GM18498 (cell line): Measurements from ENCODE around the gene MRPL43.
"Not testable (repeated sequence)": the region's sequence is repeated elsewhere in the genome, so short reads cannot be mapped to it uniquely, and the experiment has no call there.

ENCODE experiments used
- ATAC-seq: cut with Tn5 transposase; IDR thresholded peaks from one replicate; pipeline ENCODE4 v1.9.1; 2021; ENCODE audit warnings: mild to moderate bottlenecking, moderate library complexity; ENCODE audit not compliant: unreplicated experiment

Gene MRPL43

GRCh38 chr10:100984672-100985177, 2.6 kb downstream of the MRPL43 start:
- ATAC-seq, result no peak

GRCh38 chr10:100983868-100984671, 3.2 kb downstream of the MRPL43 start:
- ATAC-seq, result no peak

- ATAC-seq, result no peak
These were observed 4.1 kb downstream of the MRPL43 start for GRCh38 chr10:100982916-100983830.

GRCh38 chr10:100981178-100981772, 6.0 kb downstream of the MRPL43 start:
- ATAC-seq, result no peak

- no peak for ATAC-seq
These were observed 6.6 kb downstream of the MRPL43 start for GRCh38 chr10:100980711-100981110.

GRCh38 chr10:100980311-100980710, 7.0 kb downstream of the MRPL43 start:
- ATAC-seq, result no peak

- ATAC-seq, result no peak
These were observed 7.5 kb downstream of the MRPL43 start for GRCh38 chr10:100979791-100980272.

- no peak for ATAC-seq
These were observed 8.4 kb downstream of the MRPL43 start for GRCh38 chr10:100978901-100979195.

- no peak for ATAC-seq
These were observed 9.0 kb downstream of the MRPL43 start for GRCh38 chr10:100978121-100978900.

- no peak for ATAC-seq
These were observed 9.9 kb downstream of the MRPL43 start for GRCh38 chr10:100977436-100977835.

- ATAC-seq, result no peak
These were observed 10.4 kb downstream of the MRPL43 start for GRCh38 chr10:100976906-100977305.

GRCh38 chr10:100975397-100975796, 11.9 kb downstream of the MRPL43 start:
- not testable (repeated sequence) for ATAC-seq

- no peak for ATAC-seq
These were observed 14.3 kb downstream of the MRPL43 start for GRCh38 chr10:100972904-100973535.

- no peak for ATAC-seq
These were observed 15.0 kb downstream of the MRPL43 start for GRCh38 chr10:100972115-100972903.

GRCh38 chr10:100970914-100971811, 16.1 kb downstream of the MRPL43 start:
- ATAC-seq, result no peak

- no peak for ATAC-seq
These were observed 17.0 kb downstream of the MRPL43 start for GRCh38 chr10:100970076-100970913.
